ENCODE measurements around the gene ATP2A1. TPM values are rescaled to one million over a fixed set of nuclear protein-coding genes. Genes with fewer than 3 reads are reported as not detected.
A peak's percentile ranks its signal among the peaks of the same experiment; 100 is the strongest.

The ATP2A1 gene
- total and polyA plus RNA-seq, 2 of the 13 experiments (the other 11 are each of a cell fraction or from before 2014, with no cell fraction given), result 3.2 to 12.5 TPM

DNA sequence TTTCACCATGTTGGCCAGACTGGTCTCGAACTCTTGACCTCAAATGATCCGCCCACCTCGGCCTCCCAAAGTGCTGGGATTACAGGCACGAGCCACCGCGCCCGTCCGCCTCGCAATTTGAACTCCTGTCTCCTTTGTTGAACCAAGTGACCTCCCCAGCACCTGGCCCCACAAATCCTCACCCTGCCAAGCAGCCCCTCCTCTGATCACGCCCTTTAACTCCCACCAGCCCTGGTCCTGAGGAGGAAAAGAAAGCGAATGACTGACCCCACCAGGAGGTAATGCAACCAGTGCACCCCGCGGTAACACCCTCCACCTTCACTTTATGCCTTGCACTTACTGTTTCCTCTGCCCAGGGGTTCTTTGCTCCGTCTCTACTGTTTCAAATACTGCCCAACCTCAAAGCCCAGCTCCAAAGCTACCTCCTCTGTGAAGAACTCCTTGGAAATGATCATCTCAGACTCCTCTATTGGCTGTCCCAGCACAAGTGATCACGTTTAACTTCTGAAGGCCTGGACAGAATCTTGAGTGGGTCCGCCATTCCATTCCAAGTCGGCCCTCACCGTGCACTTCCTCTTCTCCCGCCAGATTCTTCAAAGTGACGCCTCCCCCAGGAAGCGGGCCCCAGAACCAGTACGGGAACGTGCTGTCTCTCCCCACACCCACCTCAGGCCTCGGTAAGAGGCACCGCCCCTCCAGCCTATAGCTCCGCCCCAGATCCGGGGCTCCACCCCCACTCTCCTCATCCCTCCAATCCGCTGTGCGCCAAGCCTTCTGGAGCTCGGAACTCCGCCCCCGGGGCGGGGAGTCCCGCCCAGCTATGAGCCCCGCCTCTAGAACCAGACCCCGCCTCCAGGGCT lies 57.9 kb downstream of the ATP2A1 start (continued):
- TF ChIP-seq, protein P1, sequence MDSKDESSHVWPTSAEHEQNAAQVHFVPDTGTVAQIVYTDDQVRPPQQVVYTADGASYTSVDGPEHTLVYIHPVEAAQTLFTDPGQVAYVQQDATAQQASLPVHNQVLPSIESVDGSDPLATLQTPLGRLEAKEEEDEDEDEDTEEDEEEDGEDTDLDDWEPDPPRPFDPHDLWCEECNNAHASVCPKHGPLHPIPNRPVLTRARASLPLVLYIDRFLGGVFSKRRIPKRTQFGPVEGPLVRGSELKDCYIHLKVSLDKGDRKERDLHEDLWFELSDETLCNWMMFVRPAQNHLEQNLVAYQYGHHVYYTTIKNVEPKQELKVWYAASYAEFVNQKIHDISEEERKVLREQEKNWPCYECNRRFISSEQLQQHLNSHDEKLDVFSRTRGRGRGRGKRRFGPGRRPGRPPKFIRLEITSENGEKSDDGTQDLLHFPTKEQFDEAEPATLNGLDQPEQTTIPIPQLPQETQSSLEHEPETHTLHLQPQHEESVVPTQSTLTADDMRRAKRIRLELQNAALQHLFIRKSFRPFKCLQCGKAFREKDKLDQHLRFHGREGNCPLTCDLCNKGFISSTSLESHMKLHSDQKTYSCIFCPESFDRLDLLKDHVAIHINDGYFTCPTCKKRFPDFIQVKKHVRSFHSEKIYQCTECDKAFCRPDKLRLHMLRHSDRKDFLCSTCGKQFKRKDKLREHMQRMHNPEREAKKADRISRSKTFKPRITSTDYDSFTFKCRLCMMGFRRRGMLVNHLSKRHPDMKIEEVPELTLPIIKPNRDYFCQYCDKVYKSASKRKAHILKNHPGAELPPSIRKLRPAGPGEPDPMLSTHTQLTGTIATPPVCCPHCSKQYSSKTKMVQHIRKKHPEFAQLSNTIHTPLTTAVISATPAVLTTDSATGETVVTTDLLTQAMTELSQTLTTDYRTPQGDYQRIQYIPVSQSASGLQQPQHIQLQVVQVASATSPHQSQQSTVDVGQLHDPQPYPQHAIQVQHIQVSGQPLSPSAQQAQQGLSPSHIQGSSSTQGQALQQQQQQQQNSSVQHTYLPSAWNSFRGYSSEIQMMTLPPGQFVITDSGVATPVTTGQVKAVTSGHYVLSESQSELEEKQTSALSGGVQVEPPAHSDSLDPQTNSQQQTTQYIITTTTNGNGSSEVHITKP (CRISPR knock-in tag; IDR thresholded peaks at IDR 0.05; ENCODE audit: low read depth), result no peak
- TF ChIP-seq ETV5 (CRISPR knock-in tag; IDR thresholded peaks at IDR 0.05; ENCODE audit: borderline replicate concordance) (peak; percentile 43; the same call in 1 of the 2 replicates), NFRKB (IDR thresholded peaks at IDR 0.05) (no peak), MATR3 (CRISPR knock-in tag; IDR thresholded peaks at IDR 0.05) (no peak), RAD21 (CRISPR knock-in tag; IDR thresholded peaks at IDR 0.05) (no peak), ISL2 (CRISPR knock-in tag; IDR thresholded peaks at IDR 0.05) (no peak; the same call in 1 of the 2 replicates), SOX13 (IDR thresholded peaks at IDR 0.05) (no peak), SOX13 (CRISPR knock-in tag; conservative IDR thresholded peaks at IDR 0.05 in 1 of 2, IDR thresholded peaks at IDR 0.05 in 1 of 2) (no peak)
- TF ChIP-seq, protein P2, sequence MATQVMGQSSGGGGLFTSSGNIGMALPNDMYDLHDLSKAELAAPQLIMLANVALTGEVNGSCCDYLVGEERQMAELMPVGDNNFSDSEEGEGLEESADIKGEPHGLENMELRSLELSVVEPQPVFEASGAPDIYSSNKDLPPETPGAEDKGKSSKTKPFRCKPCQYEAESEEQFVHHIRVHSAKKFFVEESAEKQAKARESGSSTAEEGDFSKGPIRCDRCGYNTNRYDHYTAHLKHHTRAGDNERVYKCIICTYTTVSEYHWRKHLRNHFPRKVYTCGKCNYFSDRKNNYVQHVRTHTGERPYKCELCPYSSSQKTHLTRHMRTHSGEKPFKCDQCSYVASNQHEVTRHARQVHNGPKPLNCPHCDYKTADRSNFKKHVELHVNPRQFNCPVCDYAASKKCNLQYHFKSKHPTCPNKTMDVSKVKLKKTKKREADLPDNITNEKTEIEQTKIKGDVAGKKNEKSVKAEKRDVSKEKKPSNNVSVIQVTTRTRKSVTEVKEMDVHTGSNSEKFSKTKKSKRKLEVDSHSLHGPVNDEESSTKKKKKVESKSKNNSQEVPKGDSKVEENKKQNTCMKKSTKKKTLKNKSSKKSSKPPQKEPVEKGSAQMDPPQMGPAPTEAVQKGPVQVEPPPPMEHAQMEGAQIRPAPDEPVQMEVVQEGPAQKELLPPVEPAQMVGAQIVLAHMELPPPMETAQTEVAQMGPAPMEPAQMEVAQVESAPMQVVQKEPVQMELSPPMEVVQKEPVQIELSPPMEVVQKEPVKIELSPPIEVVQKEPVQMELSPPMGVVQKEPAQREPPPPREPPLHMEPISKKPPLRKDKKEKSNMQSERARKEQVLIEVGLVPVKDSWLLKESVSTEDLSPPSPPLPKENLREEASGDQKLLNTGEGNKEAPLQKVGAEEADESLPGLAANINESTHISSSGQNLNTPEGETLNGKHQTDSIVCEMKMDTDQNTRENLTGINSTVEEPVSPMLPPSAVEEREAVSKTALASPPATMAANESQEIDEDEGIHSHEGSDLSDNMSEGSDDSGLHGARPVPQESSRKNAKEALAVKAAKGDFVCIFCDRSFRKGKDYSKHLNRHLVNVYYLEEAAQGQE (IDR thresholded peaks at IDR 0.05; ENCODE audit: borderline replicate concordance in 1 of 2, low read depth in 1 of 2, low read length in 2 of 2), result no peak
- TF ChIP-seq, protein P3, sequence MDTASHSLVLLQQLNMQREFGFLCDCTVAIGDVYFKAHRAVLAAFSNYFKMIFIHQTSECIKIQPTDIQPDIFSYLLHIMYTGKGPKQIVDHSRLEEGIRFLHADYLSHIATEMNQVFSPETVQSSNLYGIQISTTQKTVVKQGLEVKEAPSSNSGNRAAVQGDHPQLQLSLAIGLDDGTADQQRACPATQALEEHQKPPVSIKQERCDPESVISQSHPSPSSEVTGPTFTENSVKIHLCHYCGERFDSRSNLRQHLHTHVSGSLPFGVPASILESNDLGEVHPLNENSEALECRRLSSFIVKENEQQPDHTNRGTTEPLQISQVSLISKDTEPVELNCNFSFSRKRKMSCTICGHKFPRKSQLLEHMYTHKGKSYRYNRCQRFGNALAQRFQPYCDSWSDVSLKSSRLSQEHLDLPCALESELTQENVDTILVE (CRISPR knock-in tag; IDR thresholded peaks at IDR 0.05), result no peak
- TF ChIP-seq, protein P4, sequence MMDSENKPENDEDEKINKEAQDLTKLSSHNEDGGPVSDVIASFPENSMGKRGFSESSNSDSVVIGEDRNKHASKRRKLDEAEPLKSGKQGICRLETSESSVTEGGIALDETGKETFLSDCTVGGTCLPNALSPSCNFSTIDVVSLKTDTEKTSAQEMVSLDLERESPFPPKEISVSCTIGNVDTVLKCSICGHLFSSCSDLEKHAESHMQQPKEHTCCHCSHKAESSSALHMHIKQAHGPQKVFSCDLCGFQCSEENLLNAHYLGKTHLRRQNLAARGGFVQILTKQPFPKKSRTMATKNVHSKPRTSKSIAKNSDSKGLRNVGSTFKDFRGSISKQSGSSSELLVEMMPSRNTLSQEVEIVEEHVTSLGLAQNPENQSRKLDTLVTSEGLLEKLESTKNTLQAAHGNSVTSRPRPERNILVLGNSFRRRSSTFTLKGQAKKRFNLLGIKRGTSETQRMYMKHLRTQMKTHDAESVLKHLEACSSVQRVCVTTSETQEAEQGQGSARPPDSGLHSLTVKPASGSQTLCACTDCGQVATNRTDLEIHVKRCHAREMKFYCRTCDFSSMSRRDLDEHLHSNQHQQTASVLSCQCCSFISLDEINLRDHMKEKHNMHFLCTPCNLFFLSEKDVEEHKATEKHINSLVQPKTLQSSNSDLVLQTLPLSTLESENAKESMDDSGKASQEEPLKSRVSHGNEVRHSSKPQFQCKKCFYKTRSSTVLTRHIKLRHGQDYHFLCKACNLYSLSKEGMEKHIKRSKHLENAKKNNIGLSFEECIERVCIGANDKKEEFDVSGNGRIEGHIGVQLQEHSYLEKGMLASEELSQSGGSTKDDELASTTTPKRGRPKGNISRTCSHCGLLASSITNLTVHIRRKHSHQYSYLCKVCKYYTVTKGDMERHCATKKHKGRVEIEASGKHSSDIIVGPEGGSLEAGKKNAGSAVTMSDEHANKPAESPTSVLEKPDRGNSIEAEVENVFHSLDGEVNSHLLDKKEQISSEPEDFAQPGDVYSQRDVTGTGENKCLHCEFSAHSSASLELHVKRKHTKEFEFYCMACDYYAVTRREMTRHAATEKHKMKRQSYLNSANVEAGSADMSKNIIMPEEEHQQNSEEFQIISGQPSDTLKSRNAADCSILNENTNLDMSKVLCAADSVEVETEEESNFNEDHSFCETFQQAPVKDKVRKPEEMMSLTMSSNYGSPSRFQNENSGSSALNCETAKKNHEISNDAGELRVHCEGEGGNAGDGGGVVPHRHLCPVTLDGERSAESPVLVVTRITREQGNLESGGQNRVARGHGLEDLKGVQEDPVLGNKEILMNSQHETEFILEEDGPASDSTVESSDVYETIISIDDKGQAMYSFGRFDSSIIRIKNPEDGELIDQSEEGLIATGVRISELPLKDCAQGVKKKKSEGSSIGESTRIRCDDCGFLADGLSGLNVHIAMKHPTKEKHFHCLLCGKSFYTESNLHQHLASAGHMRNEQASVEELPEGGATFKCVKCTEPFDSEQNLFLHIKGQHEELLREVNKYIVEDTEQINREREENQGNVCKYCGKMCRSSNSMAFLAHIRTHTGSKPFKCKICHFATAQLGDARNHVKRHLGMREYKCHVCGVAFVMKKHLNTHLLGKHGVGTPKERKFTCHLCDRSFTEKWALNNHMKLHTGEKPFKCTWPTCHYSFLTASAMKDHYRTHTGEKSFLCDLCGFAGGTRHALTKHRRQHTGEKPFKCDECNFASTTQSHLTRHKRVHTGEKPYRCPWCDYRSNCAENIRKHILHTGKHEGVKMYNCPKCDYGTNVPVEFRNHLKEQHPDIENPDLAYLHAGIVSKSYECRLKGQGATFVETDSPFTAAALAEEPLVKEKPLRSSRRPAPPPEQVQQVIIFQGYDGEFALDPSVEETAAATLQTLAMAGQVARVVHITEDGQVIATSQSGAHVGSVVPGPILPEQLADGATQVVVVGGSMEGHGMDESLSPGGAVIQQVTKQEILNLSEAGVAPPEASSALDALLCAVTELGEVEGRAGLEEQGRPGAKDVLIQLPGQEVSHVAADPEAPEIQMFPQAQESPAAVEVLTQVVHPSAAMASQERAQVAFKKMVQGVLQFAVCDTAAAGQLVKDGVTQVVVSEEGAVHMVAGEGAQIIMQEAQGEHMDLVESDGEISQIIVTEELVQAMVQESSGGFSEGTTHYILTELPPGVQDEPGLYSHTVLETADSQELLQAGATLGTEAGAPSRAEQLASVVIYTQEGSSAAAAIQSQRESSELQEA (CRISPR knock-in tag; IDR thresholded peaks at IDR 0.05; ENCODE audit: not compliant biosample characterization), result no peak

All from HepG2 (cell line).